ENCODE results near the gene SEPTIN5. TPM values are rescaled to one million over a fixed set of nuclear protein-coding genes. Genes with fewer than 3 reads are reported as not detected.

Gene SEPTIN5
- total RNA-seq, 2 experiments from 2014 or later = 0.71 to 0.75 TPM

DNA sequence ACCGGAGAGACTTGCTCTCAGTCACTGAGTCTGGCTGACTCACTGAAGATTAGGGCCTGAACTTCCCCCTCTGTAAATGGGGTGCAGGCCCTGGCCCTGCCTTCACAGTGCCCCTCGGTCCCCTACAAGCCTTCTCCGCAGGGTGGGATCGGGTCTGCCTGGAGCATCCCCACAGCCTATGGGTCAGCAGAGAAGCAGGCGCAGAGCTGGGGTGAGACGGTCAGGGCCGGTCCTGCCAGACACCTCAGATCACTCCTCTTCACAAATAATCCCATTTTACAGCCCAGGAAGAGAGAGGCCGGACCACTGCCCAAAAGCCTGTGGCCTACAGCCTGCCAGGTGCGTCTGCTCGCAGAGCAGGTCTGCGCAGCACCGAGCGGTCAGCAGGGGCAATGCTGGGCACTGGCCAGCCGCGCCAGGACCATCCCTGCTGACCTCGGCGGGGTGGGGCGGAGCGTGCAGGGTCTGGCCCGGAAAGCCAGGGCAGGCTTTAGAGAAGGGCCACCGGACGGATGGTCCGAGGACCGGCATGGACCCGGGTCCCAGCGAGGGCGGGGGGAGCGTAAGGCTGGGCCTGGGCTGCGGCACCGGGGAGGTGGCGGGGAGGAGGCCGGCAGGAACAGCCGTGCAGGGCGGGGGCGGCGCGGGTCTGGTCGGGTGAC lies 522 bp upstream of the SEPTIN5 start:
- H3K27me3 Mint-ChIP-seq = peaks cover 22% of the 10 kb centered on the region
- no peak overlapping the region for H3K4me3 ChIP-seq (ENCODE audit: low read length)
- CTCF ChIA-PET = no interaction called here
- peaks cover 0 to 12% of the 10 kb centered on the region in 2 experiments for H3K9me3 ChIP-seq (ENCODE audit: control insufficient read depth in 1 of 2, insufficient read depth in 1 of 2, low read length in 2 of 2)
- no peaks in the 10 kb centered on the region for H3K9me3 Mint-ChIP-seq
- H3K36me3 Mint-ChIP-seq (ENCODE audit: low read depth) = no peaks in the 10 kb centered on the region
- peak overlapping the region; percentile 76 for H3K4me3 Mint-ChIP-seq
- H3K27me3 ChIP-seq (ENCODE audit: control insufficient read depth in 1 of 2, insufficient read depth in 2 of 2, low read length in 2 of 2) = peaks cover 31 to 35% of the 10 kb centered on the region in 2 experiments
- H3K27ac Mint-ChIP-seq = no peak overlapping the region
- no peak for ATAC-seq (ENCODE audit: poor library complexity)
- peaks cover 24% of the 10 kb centered on the region for H3K4me1 ChIP-seq (ENCODE audit: insufficient read depth, low read length)
- DNase-seq = peak in 1 of 14 experiments; percentile 31
- TF ChIP-seq, protein P1, sequence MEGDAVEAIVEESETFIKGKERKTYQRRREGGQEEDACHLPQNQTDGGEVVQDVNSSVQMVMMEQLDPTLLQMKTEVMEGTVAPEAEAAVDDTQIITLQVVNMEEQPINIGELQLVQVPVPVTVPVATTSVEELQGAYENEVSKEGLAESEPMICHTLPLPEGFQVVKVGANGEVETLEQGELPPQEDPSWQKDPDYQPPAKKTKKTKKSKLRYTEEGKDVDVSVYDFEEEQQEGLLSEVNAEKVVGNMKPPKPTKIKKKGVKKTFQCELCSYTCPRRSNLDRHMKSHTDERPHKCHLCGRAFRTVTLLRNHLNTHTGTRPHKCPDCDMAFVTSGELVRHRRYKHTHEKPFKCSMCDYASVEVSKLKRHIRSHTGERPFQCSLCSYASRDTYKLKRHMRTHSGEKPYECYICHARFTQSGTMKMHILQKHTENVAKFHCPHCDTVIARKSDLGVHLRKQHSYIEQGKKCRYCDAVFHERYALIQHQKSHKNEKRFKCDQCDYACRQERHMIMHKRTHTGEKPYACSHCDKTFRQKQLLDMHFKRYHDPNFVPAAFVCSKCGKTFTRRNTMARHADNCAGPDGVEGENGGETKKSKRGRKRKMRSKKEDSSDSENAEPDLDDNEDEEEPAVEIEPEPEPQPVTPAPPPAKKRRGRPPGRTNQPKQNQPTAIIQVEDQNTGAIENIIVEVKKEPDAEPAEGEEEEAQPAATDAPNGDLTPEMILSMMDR (IDR thresholded peaks at IDR 0.05) = no peak
- peaks cover 4% of the 10 kb centered on the region for H3K4me1 Mint-ChIP-seq (ENCODE audit: low read depth)
- intact Hi-C loops (cut with DNase I, micrococcal nuclease) = loop anchor here in 1 of 2 experiments (10.0 kb wide), 1 partner anchor 219 kb away; no protein-coding TSS in a partner anchor
- POLR2A ChIA-PET = no interaction called here
- H3K36me3 ChIP-seq (ENCODE audit: insufficient read depth, low read length) = no peaks in the 10 kb centered on the region
- no peak overlapping the region for H3K27ac ChIP-seq (ENCODE audit: low read depth in 1 of 2, low read length in 2 of 2)

DNA sequence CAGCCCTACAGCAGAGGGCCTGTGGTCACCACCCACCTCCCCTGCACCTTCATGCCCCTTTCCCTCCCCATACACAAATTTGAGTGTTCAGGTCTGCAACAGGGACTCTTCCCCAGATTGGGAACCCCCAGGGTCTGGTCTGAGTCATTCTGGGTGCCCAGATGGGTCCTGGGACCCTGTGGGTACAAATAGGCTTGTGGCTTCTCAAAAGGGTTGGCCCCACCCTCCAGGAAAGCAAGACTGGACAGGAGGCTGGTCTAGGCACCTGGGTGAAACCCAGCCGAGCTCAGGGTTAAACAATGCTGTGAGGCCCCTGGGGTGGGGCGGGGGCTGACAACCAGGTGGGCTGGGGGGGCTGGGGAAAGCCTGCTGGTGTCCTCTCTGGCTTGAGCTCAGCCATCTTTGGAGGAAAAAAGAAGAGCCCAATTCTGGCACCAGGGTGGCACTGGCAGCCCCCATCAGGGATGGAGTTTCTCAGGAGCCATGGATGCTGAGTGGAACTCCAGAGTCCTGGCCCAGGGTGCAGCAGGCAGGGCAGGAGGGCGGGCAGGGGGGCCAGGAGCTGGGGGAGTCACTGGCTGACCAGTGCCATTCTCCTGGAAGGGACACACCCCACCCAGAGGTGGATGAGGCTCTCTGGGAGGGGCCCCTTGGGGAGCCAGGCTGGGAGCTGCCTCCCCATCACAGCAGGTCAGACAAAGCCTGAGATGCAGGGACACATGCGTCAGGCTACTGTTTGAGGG lies 1.1 kb downstream of the SEPTIN5 start:
- no peaks in the 10 kb centered on the region for H3K36me3 Mint-ChIP-seq (ENCODE audit: low read depth)
- intact Hi-C loops (cut with DNase I, micrococcal nuclease) = loop anchor here (5.0 to 10.0 kb wide), 3 partner anchors 218 to 238 kb away; partner anchors contain the start of genes CDC45 (in 1 of the 2) and UFD1 (in 1 of the 2)
- ChIA-PET CTCF (no interaction called here), POLR2A (no interaction called here)
- H3K9me3 Mint-ChIP-seq = no peaks in the 10 kb centered on the region
- no peak overlapping the region for H3K27ac Mint-ChIP-seq
- Histone ChIP-seq H3K36me3 (ENCODE audit: insufficient read depth, low read length) (no peaks in the 10 kb centered on the region), H3K4me1 (ENCODE audit: insufficient read depth, low read length) (peaks cover 30% of the 10 kb centered on the region), H3K27ac (ENCODE audit: low read depth in 1 of 2, low read length in 2 of 2) (no peak overlapping the region), H3K27me3 (ENCODE audit: control insufficient read depth in 1 of 2, insufficient read depth in 2 of 2, low read length in 2 of 2) (peaks cover 37 to 51% of the 10 kb centered on the region in 2 experiments), H3K4me3 (ENCODE audit: low read length) (no peak overlapping the region), H3K9me3 (ENCODE audit: control insufficient read depth in 1 of 2, insufficient read depth in 1 of 2, low read length in 2 of 2) (peaks cover 0 to 16% of the 10 kb centered on the region in 2 experiments)
- peaks cover 34% of the 10 kb centered on the region for H3K27me3 Mint-ChIP-seq
- H3K4me3 Mint-ChIP-seq = peak overlapping the region; percentile 54
- DNase-seq (no peak), ATAC-seq (ENCODE audit: poor library complexity) (no peak)
- TF ChIP-seq, protein P1 (IDR thresholded peaks at IDR 0.05) = no peak
- H3K4me1 Mint-ChIP-seq (ENCODE audit: low read depth) = peaks cover 10% of the 10 kb centered on the region

DNA sequence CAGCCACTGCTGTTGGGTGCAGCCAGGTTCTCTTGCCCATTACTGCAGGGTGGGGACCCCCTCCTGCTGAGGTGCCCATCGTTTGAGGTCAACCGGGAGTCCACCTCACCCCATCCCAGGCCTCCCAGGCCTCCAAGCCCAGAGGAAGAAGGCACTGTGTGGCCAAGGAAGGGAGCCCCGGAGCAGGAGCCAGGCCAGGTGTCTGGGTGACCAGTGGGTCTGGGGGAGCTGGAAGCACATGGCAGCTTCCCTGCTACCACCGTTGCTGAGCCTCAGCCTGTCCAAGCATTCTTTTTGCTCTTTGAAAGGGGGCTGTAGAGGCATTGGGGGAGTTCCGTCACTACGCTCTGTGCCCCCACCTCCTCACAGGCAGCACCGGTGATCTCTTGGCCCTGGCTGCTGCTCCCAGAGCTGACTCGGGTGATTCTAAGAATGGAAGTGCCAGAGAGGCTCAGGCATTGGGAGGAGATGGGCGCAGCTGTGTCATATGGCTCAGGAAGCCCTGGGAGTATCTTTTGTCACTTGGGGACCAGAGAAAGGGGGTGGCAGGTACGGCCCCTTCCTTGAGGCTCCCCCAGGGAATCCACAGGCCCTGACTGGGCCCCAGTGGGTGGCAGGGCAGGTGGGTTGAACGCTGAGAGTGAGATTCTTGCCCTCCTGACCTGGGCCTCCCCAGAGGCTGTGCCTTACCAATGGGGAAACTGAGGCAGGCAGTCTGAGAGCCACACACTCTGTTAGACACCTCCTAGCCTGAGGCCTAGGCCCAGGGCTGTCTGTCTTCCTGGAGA lies 1.9 kb downstream of the SEPTIN5 start:
- Histone ChIP-seq H3K9me3 (ENCODE audit: control insufficient read depth in 1 of 2, insufficient read depth in 1 of 2, low read length in 2 of 2) (peaks cover 0 to 17% of the 10 kb centered on the region in 2 experiments), H3K27me3 (ENCODE audit: control insufficient read depth in 1 of 2, insufficient read depth in 2 of 2, low read length in 2 of 2) (peaks cover 43 to 56% of the 10 kb centered on the region in 2 experiments), H3K4me3 (ENCODE audit: low read length) (no peak overlapping the region), H3K4me1 (ENCODE audit: insufficient read depth, low read length) (peaks cover 30% of the 10 kb centered on the region), H3K36me3 (ENCODE audit: insufficient read depth, low read length) (no peaks in the 10 kb centered on the region), H3K27ac (ENCODE audit: low read depth in 1 of 2, low read length in 2 of 2) (no peak overlapping the region)
- H3K36me3 Mint-ChIP-seq (ENCODE audit: low read depth) = no peaks in the 10 kb centered on the region
- TF ChIP-seq, protein P1 (IDR thresholded peaks at IDR 0.05) = no peak
- no peak for ATAC-seq (ENCODE audit: poor library complexity)
- DNase-seq = no peak
- CTCF ChIA-PET = no interaction called here
- POLR2A ChIA-PET = interaction anchor here (0.6 to 1.4 kb wide), 3 partner anchors 119 to 572 kb away, joined by 3 read pairs; partner anchors contain the start of gene ESS2
- no peak overlapping the region for H3K27ac Mint-ChIP-seq
- H3K9me3 Mint-ChIP-seq = no peaks in the 10 kb centered on the region
- intact Hi-C loops (cut with DNase I, micrococcal nuclease) = loop anchor here (2.0 to 10.0 kb wide), 4 partner anchors 85 to 239 kb away; partner anchors contain the start of genes CDC45 (in 1 of the 2) and UFD1 (in 1 of the 2)
- peak overlapping the region; percentile 20 for H3K4me3 Mint-ChIP-seq
- H3K4me1 Mint-ChIP-seq (ENCODE audit: low read depth) = peaks cover 10% of the 10 kb centered on the region
- peaks cover 43% of the 10 kb centered on the region for H3K27me3 Mint-ChIP-seq

Data from CD4-positive, alpha-beta T cell (primary cell).